Duodenal mucosa (tissue), 2 donors: Measurements from ENCODE around the gene PRSS22.

ENCODE experiments used
- H3K27ac ChIP-seq: one replicate; pipeline ENCODE4 v1.7.0; 2013; ENCODE audit warnings: low read depth, low read length
- H3K27me3 ChIP-seq, 2 donors: one replicate each; pipeline ENCODE4 v1.7.0; 2013; ENCODE audit warnings: low read length in 2 of 2, control low read depth in 1 of 2; ENCODE audit not compliant: insufficient read depth in 2 of 2, control insufficient read depth in 1 of 2
- H3K36me3 ChIP-seq, 2 donors: one replicate each; pipeline ENCODE4 v1.7.0; 2013; ENCODE audit warnings: low read length in 2 of 2, control low read depth in 1 of 2; ENCODE audit not compliant: insufficient read depth in 2 of 2, control insufficient read depth in 1 of 2
- H3K4me1 ChIP-seq, 2 donors: one replicate each; pipeline ENCODE4 v1.7.0; 2013; ENCODE audit warnings: low read length in 2 of 2, control low read depth in 1 of 2; ENCODE audit not compliant: insufficient read depth in 2 of 2, control insufficient read depth in 1 of 2
- H3K4me3 ChIP-seq, 2 donors: one replicate each; pipeline ENCODE4 v1.7.0; 2013; ENCODE audit warnings: low read length in 2 of 2, low read depth in 1 of 2
- H3K9ac ChIP-seq, 2 donors: one replicate each; pipeline ENCODE4 v1.7.0; 2013; ENCODE audit warnings: low read length in 2 of 2, low read depth in 1 of 2
- H3K9me3 ChIP-seq, 2 donors: one replicate each; pipeline ENCODE4 v1.7.0; 2013; ENCODE audit warnings: low read length in 2 of 2, control low read depth in 1 of 2; ENCODE audit not compliant: control insufficient read depth in 1 of 2

Gene PRSS22

GRCh38 chr16:2881783-2882649, 24.0 kb upstream of the PRSS22 start:
- Histone ChIP-seq H3K9ac (peak overlapping the region; percentile 81 to 83), H3K9me3 (no peaks in the 10 kb centered on the region), H3K27ac (peak overlapping the region; percentile 93), H3K36me3 (no peaks in the 10 kb centered on the region), H3K27me3 (no peaks in the 10 kb centered on the region), H3K4me1 (peaks cover 0 to 10% of the 10 kb centered on the region in 2 donors), H3K4me3 (peak overlapping the region; percentile 78 to 85)

GRCh38 chr16:2879854-2880508, 22.0 kb upstream of the PRSS22 start:
- H3K36me3 ChIP-seq, result no peaks in the 10 kb centered on the region
- H3K9ac ChIP-seq, result no peak overlapping the region
- H3K4me1 ChIP-seq, result peaks cover 0 to 10% of the 10 kb centered on the region in 2 donors
- H3K4me3 ChIP-seq, result no peak overlapping the region
- no peaks in the 10 kb centered on the region for H3K9me3 ChIP-seq
- H3K27me3 ChIP-seq, result no peaks in the 10 kb centered on the region
- no peak overlapping the region for H3K27ac ChIP-seq

- H3K4me3 ChIP-seq, result no peak overlapping the region
- no peaks in the 10 kb centered on the region for H3K9me3 ChIP-seq
- H3K27ac ChIP-seq, result no peak overlapping the region
- no peaks in the 10 kb centered on the region for H3K27me3 ChIP-seq
- peaks cover 5 to 6% of the 10 kb centered on the region in 2 donors for H3K4me1 ChIP-seq
- H3K9ac ChIP-seq, result no peak overlapping the region
- no peaks in the 10 kb centered on the region for H3K36me3 ChIP-seq
Measured at GRCh38 chr16:2874912-2875362, 17.0 kb upstream of the PRSS22 start.

GRCh38 chr16:2874032-2874911, 16.3 kb upstream of the PRSS22 start:
- Histone ChIP-seq H3K36me3 (no peaks in the 10 kb centered on the region), H3K9me3 (no peaks in the 10 kb centered on the region), H3K9ac (no peak overlapping the region), H3K27ac (no peak overlapping the region), H3K4me1 (peaks cover 5 to 6% of the 10 kb centered on the region in 2 donors), H3K4me3 (no peak overlapping the region), H3K27me3 (no peaks in the 10 kb centered on the region)

- no peaks in the 10 kb centered on the region for H3K36me3 ChIP-seq
- no peak overlapping the region for H3K27ac ChIP-seq
- peaks cover 10% of the 10 kb centered on the region in 2 donors for H3K4me1 ChIP-seq
- no peaks in the 10 kb centered on the region for H3K9me3 ChIP-seq
- H3K4me3 ChIP-seq, result no peak overlapping the region
- H3K9ac ChIP-seq, result no peak overlapping the region
- H3K27me3 ChIP-seq, result no peaks in the 10 kb centered on the region
Measured at GRCh38 chr16:2871926-2872325, 14.0 kb upstream of the PRSS22 start.

DNA sequence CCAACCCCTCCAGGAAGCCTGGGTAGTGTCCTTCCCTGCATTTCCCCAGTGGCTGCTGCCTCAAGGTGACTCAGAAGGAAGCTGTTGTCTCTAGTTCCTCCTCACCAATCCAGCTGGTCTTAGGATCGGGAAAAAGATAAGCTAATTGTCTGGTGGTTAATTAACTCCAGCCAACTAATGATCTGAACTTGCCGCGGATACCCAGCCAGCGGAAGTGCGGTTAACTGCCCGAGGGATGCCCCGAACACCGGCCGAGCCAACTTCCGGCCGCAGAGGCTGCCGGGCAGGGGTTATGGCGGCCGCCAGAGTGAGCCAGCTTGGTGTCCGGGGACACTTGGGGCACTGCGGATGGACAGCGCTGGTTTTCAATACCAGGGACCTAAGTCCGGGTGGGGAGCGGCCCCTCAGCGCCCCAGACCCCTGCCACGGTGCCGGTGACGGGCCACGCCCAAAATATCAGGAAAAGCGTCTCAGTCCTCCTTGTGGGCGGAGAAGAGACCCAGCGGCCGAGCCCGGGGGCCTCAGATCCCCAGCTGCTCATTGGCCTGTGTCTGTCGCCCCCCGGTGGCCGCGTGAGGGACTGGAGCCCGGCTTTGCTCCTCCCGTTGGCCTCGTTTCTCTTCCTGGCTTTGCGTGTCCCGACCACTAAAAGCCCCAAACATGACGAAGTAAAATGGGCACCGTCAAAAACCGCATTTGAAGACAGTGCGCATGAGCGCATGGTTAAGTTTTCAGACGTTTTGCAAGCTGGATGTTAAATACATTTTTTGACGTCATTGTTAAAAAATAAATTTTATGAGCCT, 10.2 kb upstream of the PRSS22 start:
- Histone ChIP-seq H3K36me3 (no peaks in the 10 kb centered on the region), H3K4me3 (peak overlapping the region; percentile 63 to 86), H3K27ac (peak overlapping the region; percentile 93), H3K9ac (peak overlapping the region; percentile 51 to 71), H3K27me3 (peaks cover 0 to 4% of the 10 kb centered on the region in 2 donors), H3K4me1 (peaks cover 4 to 5% of the 10 kb centered on the region in 2 donors), H3K9me3 (no peaks in the 10 kb centered on the region)

GRCh38 chr16:2867661-2867986, 9.7 kb upstream of the PRSS22 start:
- Histone ChIP-seq H3K4me3 (peak overlapping the region; percentile 63 to 86), H3K9ac (peak overlapping the region; percentile 51 to 71), H3K9me3 (no peaks in the 10 kb centered on the region), H3K27me3 (peaks cover 0 to 4% of the 10 kb centered on the region in 2 donors), H3K27ac (peak overlapping the region; percentile 93), H3K4me1 (peaks cover 4 to 5% of the 10 kb centered on the region in 2 donors), H3K36me3 (no peaks in the 10 kb centered on the region)

- H3K27me3 ChIP-seq, result peaks cover 0 to 4% of the 10 kb centered on the region in 2 donors
- no peak overlapping the region for H3K4me3 ChIP-seq
- no peaks in the 10 kb centered on the region for H3K9me3 ChIP-seq
- H3K4me1 ChIP-seq, result peaks cover 4 to 5% of the 10 kb centered on the region in 2 donors
- no peak overlapping the region for H3K27ac ChIP-seq
- no peaks in the 10 kb centered on the region for H3K36me3 ChIP-seq
- H3K9ac ChIP-seq, result no peak overlapping the region
Measured at GRCh38 chr16:2866431-2866830, 8.5 kb upstream of the PRSS22 start.

DNA sequence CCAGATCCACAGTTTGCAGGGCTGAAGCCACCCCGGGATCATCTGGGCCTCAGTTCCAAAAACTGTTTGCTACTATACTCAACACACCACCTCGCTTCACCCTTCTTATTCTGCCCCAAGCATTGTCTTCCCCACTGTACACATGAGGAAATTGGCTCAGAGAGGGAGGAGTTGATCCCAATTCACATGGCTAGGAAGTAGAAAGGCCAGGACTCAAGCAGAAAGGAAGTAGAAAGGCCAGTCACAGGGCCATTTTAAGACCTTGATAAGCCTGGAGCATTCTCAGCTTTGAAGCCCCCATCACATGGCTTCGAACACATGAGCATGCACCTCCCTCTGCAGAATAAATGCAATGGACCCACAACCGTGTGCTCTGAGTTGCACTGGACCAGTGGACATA, 7.7 kb upstream of the PRSS22 start:
- no peak overlapping the region for H3K9ac ChIP-seq
- H3K27ac ChIP-seq, result no peak overlapping the region
- no peaks in the 10 kb centered on the region for H3K36me3 ChIP-seq
- H3K9me3 ChIP-seq, result peaks cover 0 to 5% of the 10 kb centered on the region in 2 donors
- H3K4me3 ChIP-seq, result no peak overlapping the region
- peaks cover 0 to 4% of the 10 kb centered on the region in 2 donors for H3K27me3 ChIP-seq
- peaks cover 4 to 5% of the 10 kb centered on the region in 2 donors for H3K4me1 ChIP-seq
